ENCODE measurements around the gene MSRB2.

The MSRB2 gene

DNA sequence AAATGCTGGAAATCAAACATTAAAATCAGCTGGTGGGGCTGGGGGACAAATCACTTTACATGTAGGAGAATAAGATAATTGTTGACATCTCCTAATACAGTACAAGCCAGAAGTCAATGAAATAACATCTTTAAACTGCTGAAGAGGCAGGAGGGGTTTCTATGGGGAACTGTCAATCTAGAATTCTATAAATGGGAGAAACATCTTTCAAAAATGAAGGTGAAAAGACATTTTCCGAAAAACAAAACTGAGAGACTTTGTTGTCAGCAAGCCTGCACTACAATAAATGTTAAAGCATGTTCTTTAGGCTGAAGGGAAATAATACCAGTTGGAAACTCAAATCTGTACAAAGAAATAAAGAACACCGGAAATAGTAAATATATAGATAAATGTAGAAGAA is 17.3 kb upstream of the MSRB2 start:
- no peak overlapping the region for H3K27ac ChIP-seq (ENCODE audit: low read depth, low read length, poor library complexity, severe bottlenecking)
- TF ChIP-seq, protein P1, sequence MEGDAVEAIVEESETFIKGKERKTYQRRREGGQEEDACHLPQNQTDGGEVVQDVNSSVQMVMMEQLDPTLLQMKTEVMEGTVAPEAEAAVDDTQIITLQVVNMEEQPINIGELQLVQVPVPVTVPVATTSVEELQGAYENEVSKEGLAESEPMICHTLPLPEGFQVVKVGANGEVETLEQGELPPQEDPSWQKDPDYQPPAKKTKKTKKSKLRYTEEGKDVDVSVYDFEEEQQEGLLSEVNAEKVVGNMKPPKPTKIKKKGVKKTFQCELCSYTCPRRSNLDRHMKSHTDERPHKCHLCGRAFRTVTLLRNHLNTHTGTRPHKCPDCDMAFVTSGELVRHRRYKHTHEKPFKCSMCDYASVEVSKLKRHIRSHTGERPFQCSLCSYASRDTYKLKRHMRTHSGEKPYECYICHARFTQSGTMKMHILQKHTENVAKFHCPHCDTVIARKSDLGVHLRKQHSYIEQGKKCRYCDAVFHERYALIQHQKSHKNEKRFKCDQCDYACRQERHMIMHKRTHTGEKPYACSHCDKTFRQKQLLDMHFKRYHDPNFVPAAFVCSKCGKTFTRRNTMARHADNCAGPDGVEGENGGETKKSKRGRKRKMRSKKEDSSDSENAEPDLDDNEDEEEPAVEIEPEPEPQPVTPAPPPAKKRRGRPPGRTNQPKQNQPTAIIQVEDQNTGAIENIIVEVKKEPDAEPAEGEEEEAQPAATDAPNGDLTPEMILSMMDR (IDR thresholded peaks at IDR 0.05; ENCODE audit: low read length): no peak
- TF ChIP-seq EZH2 (IDR thresholded peaks at IDR 0.05; ENCODE audit: borderline replicate concordance, low read length): no peak
- no peak overlapping the region for H3K4me2 ChIP-seq (ENCODE audit: low read length)

DNA sequence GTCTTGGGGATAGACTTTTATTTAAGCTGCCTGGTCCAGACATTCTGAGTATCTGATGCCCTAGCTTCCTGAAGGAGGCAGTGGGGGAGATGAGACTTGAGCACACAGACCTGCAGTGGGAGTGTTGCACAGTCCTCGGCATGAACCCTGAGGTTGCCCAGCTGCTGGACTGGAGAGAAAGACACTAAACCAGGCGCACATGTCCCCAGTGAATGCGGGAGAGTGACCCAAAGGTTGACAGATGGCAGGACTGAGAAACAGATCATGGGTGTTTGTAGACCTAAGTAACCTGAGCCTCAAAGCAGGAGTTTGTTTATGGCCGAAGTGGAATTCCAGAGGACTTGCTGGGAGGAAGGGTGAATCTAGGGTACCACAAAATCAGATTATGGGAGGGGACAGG is 15.7 kb upstream of the MSRB2 start:
- H4K20me1 ChIP-seq (ENCODE audit: insufficient read depth, low read length): no peaks in the 10 kb centered on the region
- no peaks in the 10 kb centered on the region for H3K9me2 ChIP-seq (ENCODE audit: low read depth, low read length)
- no peak overlapping the region for H3K27ac ChIP-seq (ENCODE audit: low read depth, low read length, poor library complexity, severe bottlenecking)
- no peaks in the 10 kb centered on the region for H3F3A ChIP-seq (ENCODE audit: insufficient read depth, low read length)
- H3K4me2 ChIP-seq (ENCODE audit: low read length): no peak overlapping the region
- no peak overlapping the region for H3K4me3 ChIP-seq (ENCODE audit: low read depth, low read length, poor library complexity, severe bottlenecking)
- no peaks in the 10 kb centered on the region for H3K9me3 ChIP-seq (ENCODE audit: low read length)
- H2AFZ ChIP-seq (ENCODE audit: low read length): no peak overlapping the region
- no peaks in the 10 kb centered on the region for H3K79me2 ChIP-seq (ENCODE audit: insufficient read depth, low read length)
- no peak overlapping the region for H3K9ac ChIP-seq (ENCODE audit: low read length)
- no peaks in the 10 kb centered on the region for H3K4me1 ChIP-seq (ENCODE audit: insufficient read depth, low read length, severe bottlenecking)
- no peak for TF ChIP-seq EZH2 (IDR thresholded peaks at IDR 0.05; ENCODE audit: borderline replicate concordance, low read length)
- TF ChIP-seq, protein P1 (IDR thresholded peaks at IDR 0.05; ENCODE audit: low read length): no peak
- no peaks in the 10 kb centered on the region for H3K36me3 ChIP-seq (ENCODE audit: insufficient read depth, low read length)
- no peaks in the 10 kb centered on the region for H3K27me3 ChIP-seq (ENCODE audit: insufficient read depth, low read length)

More for the DNA sequence above, 17.3 kb upstream of the MSRB2 start:
- H2AFZ ChIP-seq (ENCODE audit: low read length): no peak overlapping the region
- H3K9me2 ChIP-seq (ENCODE audit: low read depth, low read length): no peaks in the 10 kb centered on the region
- no peaks in the 10 kb centered on the region for H3K9me3 ChIP-seq (ENCODE audit: low read length)
- 0 out of 2 replicates have a peak, but pooled peaks cover 4% of the 10 kb centered on the region for H3K27me3 ChIP-seq (ENCODE audit: insufficient read depth, low read length)
- no peak overlapping the region for H3K4me3 ChIP-seq (ENCODE audit: low read depth, low read length, poor library complexity, severe bottlenecking)
- no peaks in the 10 kb centered on the region for H4K20me1 ChIP-seq (ENCODE audit: insufficient read depth, low read length)
- H3K36me3 ChIP-seq (ENCODE audit: insufficient read depth, low read length): no peaks in the 10 kb centered on the region
- no peak overlapping the region for H3K9ac ChIP-seq (ENCODE audit: low read length)
- no peaks in the 10 kb centered on the region for H3F3A ChIP-seq (ENCODE audit: insufficient read depth, low read length)
- no peaks in the 10 kb centered on the region for H3K79me2 ChIP-seq (ENCODE audit: insufficient read depth, low read length)
- no peaks in the 10 kb centered on the region for H3K4me1 ChIP-seq (ENCODE audit: insufficient read depth, low read length, severe bottlenecking)

DNA sequence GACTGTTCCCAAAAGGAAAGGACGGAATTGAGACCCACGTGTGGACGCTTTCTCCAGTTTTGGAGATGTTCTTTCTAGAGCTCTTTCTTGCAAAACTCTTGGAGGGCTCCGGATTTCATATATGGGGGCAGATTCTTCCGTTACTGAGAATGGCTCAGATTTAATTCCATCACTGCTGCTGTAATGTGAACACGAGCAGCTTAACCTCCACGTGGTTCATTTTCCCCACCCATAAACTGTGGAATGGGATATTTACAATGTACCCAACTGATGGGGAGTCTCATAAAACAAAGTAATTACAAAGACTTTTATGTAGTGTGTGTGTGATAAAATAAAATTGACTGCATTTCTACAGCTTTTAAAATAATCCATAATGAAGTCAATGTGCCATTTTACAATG is 15.1 kb upstream of the MSRB2 start:
- no peak for TF ChIP-seq EZH2 (IDR thresholded peaks at IDR 0.05; ENCODE audit: borderline replicate concordance, low read length)
- TF ChIP-seq, protein P1 (IDR thresholded peaks at IDR 0.05; ENCODE audit: low read length): no peak
- no peak overlapping the region for H3K9ac ChIP-seq (ENCODE audit: low read length)
- no peaks in the 10 kb centered on the region for H3K36me3 ChIP-seq (ENCODE audit: insufficient read depth, low read length)
- no peaks in the 10 kb centered on the region for H4K20me1 ChIP-seq (ENCODE audit: insufficient read depth, low read length)
- no peak overlapping the region for H3K4me2 ChIP-seq (ENCODE audit: low read length)
- H2AFZ ChIP-seq (ENCODE audit: low read length): no peak overlapping the region
- H3K4me1 ChIP-seq (ENCODE audit: insufficient read depth, low read length, severe bottlenecking): no peaks in the 10 kb centered on the region
- H3K9me3 ChIP-seq (ENCODE audit: low read length): no peaks in the 10 kb centered on the region
- H3K4me3 ChIP-seq (ENCODE audit: low read depth, low read length, poor library complexity, severe bottlenecking): no peak overlapping the region
- no peaks in the 10 kb centered on the region for H3K79me2 ChIP-seq (ENCODE audit: insufficient read depth, low read length)
- H3K27ac ChIP-seq (ENCODE audit: low read depth, low read length, poor library complexity, severe bottlenecking): no peak overlapping the region
- no peaks in the 10 kb centered on the region for H3K27me3 ChIP-seq (ENCODE audit: insufficient read depth, low read length)
- H3F3A ChIP-seq (ENCODE audit: insufficient read depth, low read length): no peaks in the 10 kb centered on the region
- no peaks in the 10 kb centered on the region for H3K9me2 ChIP-seq (ENCODE audit: low read depth, low read length)

All from OCI-LY1 (cell line).